GM21529 (cell line): ENCODE measurements around the gene CST9.

Experiments used
- ATAC-seq: cut with Tn5 transposase; IDR thresholded peaks from one replicate; pipeline ENCODE4 v1.9.1; 2021; ENCODE audit not compliant: unreplicated experiment

CST9 gene, protein sequence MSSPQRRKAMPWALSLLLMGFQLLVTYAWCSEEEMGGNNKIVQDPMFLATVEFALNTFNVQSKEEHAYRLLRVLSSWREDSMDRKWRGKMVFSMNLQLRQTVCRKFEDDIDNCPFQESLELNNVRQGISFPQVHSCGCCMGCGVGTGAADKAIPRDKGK

GRCh38 chr20:23605867-23606651 lies at the start of gene CST9:
Gene CST9 (minus strand): TSS chr20:23605917. CDS start chr20:23605864, 53 bp downstream.
- no peak for ATAC-seq

DNA sequence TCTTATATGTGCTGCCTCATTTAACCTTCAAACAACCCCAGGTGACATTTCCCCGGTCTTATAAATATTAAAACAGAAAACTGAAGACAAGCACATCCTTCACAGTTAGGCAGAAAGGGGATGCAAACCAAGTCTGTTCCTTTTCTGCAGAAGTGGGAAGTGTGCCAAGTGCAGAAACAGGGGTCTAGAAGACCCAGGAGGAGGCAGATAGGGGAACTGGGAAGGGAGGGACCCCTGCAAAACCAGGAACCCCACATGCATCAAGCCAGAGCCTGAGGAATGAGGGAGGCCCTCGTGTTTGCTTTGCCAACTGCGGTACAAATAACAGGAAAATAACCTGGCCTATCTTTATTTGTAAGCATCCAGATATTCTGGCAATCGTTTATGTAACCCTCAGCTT lies 49.0 kb upstream of the CST9 start:
- no peak for ATAC-seq

DNA sequence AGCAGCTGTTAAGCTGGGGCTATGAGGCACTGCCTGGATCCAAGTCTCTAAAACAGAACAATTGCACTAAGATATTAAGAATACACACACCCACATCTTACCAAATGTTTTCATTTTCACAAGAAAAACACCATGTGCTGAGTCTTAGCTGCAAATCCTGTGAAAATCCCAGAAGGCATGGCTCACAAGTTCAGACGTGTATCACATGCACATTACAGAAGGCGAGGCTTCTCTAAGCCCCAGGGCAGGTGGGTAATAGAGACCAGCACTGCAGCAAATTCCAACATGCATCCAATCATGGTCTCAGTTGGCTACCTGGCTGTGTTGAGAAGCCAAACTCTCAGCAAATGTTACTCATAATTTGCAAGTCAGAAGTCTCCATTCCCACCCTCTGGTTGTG lies 48.3 kb upstream of the CST9 start:
- no peak for ATAC-seq

DNA sequence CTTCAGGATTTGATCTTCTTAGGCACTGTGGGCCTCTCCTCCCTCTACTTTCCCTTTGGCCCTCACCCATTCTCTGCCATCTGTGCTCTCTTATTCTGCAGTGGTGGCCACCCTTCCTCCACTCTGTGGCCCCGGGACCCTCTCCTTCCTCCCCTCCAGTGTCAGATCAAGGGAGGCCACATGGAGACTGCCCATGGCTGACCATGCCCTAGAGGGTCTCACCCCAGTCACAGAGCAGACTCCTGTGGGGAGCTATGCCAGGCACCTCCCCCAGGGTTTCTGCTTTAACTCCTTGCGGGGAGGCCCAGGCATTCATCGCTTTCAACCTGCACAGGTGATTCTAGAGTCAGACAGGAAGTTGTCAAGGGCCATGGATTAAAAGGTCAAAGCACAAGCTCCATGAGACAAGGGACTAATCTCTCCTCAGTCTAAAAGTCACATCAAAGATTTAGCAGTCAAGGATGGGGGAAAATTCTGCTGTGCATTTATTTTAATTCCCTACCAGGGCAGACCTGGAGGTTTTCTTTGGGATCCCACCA lies 47.8 kb upstream of the CST9 start:
- no peak for ATAC-seq

DNA sequence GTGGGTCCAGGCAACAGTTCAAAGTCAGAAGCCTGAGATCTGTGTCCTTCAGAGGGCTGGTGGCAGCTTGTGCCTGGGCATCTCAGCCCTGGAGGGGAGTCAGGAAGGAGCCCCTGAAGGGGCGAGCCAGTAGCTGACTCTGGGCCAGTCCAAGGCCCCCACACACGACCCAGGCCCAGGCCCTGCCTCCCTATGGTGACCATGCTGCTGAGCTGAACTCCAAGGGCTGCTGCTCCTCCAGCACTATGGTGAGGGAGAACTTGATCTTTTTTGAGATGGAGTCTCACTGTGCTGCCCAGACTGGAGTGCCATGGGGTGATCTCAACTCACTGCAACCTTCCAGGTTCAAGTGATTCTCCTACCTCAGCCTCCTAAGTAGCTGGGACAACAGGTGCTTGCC lies 47.2 kb upstream of the CST9 start:
- no peak for ATAC-seq

GRCh38 chr20:23652371-23652770 lies 46.7 kb upstream of the CST9 start:
- no peak for ATAC-seq

- no peak for ATAC-seq
These were observed 45.4 kb upstream of the CST9 start for GRCh38 chr20:23651117-23651516.

GRCh38 chr20:23649830-23650417 lies 44.2 kb upstream of the CST9 start:
- ATAC-seq = no peak

GRCh38 chr20:23649242-23649641 lies 43.5 kb upstream of the CST9 start:
- no peak for ATAC-seq

GRCh38 chr20:23647346-23647745 lies 41.6 kb upstream of the CST9 start:
- ATAC-seq = no peak

- ATAC-seq = no peak
These were observed 40.6 kb upstream of the CST9 start for GRCh38 chr20:23646106-23646873.

GRCh38 chr20:23645575-23645974 lies 39.9 kb upstream of the CST9 start:
- peak; percentile 54 for ATAC-seq

DNA sequence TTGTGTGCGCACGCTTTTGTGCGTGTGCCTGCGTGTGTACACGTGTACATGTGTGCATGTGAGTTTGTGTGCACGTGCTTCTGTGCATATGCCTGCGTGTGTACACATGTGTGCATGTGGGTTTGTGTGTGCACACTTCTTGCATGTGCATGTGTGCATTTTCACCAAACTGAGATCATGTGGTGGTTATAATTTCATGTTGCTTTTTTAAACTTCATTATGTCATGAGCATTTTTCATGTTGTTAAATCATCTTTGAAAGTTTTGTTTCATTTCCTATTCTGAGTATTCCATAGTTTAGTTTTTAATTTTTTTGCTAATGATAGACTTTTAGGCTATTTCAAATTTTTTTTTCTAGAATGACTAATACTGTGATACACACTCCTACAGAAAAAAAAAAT lies 38.4 kb upstream of the CST9 start:
- no peak for ATAC-seq

DNA sequence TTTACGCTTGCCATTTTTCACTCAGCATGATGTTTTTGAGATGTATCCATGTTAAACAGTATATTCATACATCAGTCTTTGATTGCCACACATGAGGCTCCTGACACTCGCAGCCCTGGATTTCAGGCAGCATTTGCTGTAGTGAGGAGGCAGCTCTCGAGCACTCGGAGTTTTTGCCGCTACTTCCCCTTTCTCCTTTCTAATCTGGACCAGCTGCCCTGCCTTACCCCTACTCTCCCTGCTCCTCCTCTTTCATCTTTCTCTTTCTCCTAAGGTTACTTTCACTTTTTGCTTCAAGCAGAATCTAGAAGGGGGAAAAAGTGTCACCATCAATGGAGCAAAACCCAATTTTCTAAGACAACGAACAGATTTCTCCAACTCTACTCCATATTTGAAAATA lies 37.9 kb upstream of the CST9 start:
- no peak for ATAC-seq

GRCh38 chr20:23641936-23642751 lies 36.4 kb upstream of the CST9 start:
- no peak for ATAC-seq

DNA sequence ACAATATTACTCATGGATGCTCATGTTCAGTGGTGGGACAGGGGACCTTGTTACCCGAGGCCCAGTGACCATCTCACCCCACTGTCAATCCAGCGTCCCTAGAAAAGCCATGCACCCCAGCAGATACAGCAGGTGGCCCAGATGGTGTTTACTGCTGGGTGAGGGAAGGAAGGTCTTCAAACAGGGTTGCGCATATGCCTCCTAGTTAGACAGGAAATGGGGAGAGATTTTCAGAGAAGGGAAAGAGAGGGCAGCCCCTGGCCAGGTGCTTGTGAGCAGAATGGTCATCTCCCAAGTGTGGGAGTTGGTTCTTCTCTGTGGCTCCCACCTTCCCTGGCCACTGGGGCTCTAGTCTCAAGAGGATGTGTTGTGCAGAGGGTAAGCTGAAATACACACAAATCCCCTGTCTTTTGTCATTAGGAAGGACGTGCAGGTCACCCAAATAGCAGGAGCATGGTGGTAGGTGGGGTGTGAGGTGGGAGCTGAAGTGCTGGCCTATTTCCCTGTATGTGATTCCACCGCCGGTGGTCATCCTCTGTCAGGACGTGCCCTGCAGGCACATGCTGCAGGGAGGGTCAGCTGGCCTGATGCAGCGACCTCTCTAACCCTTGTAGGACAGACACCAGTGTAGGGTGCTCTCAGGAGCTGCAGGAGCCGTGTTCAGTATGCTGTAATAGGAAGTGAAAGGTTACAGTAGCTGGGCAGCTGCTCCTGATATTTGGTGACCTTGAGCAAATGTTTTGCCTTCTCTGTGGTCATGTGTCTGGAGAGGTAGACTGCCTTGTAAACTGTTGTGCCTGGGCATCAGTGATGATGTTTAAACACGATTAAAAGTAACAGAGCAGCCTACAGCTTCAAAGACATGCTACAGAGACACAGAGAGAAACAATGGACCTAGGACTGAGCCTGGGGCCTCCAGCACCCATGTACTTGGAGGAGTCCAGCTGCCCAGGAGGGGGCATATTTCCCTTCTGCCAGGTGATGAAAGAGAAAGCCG lies 35.3 kb upstream of the CST9 start:
- peak; percentile 32 for ATAC-seq

DNA sequence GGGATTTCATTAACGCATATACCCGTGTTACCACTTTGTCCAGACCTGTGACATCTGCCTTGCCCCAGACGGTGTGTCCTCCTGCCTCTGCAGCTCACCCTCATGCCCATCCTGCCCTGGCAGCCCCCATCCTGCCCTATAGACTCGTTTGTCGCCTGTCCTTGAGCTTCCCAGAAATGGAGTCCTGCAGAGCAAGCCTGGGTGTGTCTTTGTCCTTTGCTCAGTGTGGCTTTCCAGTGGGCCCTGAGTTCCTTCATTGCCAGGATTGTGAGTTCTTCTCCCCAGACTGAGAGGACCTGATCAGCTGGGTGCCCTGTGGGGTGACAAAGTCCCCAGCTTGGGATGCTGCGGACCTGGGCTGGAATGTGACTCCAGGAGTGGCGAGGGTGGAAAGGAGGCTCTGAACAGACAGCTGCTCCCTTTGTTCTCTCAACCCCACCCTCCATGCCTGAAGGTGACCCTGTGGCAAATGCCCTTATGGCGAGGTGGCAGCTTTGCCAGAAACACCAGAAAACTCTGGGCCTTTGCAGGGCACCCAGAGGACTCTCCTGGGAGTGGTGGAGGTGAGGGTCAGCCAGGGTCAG lies 34.4 kb upstream of the CST9 start:
- ATAC-seq = no peak

DNA sequence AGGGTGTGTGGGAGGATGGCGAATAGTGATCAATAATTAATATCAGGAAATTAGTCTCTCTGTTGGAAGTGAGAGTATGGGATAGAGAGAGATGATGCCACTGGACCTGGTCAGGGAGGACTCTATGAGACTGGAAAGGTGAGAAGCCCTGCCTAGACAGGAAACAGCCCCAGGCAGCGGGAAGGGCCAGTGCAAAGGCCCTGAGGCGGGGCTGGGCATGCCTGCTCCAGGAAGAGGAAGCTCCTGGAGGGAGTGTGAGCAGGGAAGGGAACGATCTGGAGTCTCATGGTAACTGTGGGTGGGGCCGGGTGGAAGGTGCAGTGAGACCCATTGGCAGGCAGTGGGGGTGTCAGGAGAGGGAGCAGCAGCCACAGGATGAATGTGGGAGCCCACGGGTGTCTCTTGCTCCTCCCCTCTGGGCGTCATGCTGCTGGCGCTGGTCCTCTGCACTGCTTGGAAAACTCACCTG lies 33.8 kb upstream of the CST9 start:
- no peak for ATAC-seq

DNA sequence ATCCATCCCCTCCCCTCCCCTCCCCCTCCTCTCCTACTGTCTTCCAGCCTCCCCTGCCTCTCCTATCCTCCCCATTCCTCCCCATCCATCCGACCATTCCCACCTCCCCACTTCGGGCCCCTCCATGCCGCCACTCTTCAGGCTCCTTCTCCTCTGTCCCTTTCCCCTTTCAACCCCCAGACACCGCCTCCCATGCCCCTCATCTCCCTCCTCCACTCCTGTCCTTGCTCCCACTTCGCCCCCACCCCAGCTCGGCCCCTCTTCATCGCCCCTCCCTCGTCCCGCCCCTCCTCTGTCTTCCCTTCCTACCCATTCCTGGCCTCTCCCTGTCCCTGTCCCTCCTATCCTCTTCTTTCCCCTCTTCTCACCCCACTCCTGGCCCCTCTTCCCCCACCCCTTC lies 32.6 kb upstream of the CST9 start:
- no peak for ATAC-seq
